DMS53 treated with DMSO at 0.1 percent for 48 hours (cell line): ENCODE results near the gene SNX21.
"Not testable (repeated sequence)": the region's sequence is repeated elsewhere in the genome, so short reads cannot be mapped to it uniquely, and the experiment has no call there.

Experiments
- DNase-seq: peaks from one replicate; lab custom pipeline; 2025; ENCODE audit not compliant: unreplicated experiment; lab: John Stamatoyannopoulos, UW

Gene SNX21

DNA sequence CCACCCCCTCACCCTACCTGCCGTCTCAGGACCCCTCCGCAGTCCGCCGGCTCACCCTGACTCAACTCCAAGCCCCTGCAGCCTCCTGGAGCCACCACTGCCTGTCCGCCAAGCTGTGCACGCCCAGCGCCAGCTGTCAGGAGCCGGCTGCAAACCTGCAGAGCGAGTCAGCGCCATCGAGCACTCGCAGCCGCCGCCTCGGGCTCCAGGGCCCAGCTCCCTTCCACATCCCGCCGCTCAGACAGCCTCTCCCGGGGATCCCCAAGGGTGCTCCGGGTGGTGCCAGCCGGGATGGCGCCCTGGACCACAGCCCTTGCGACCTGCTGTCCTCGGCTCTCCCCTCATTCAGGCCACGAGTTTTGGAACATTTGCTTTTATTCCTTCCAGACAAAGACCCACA, 10.7 kb upstream of the SNX21 start:
- peak; percentile 45 for DNase-seq

- peak; percentile 85 for DNase-seq
Measured at GRCh38 chr20:45823949-45824835, 9.4 kb upstream of the SNX21 start.

GRCh38 chr20:45826381-45827019, 7.1 kb upstream of the SNX21 start:
- no peak for DNase-seq

GRCh38 chr20:45827030-45827652, 6.5 kb upstream of the SNX21 start, which contains the start of gene TNNC2:
Gene TNNC2 (minus strand): TSS chr20:45827312. CDS start chr20:45827248, 64 bp downstream.
- no peak for DNase-seq

DNA sequence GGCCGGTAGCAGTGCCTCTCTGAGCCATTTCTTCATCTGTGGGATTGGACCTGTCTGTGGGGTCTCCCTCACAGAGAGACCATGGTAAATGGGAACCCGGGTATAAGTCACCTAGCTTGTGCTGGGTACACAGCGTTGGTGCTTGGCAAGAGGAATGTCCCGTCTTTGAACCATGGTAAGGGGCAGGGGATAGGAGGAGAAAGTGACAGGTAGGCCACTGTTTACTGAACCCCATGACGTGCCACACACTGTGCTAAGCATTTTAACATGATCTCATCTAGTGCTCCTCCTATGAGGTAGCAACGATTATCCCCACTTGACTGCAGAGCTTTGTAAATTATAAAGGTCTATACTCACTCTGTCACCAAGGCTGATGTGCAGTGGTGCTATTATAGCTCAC, 5.9 kb upstream of the SNX21 start:
- DNase-seq = no peak

- DNase-seq = no peak
Measured at GRCh38 chr20:45828589-45828988, 5.0 kb upstream of the SNX21 start.

DNA sequence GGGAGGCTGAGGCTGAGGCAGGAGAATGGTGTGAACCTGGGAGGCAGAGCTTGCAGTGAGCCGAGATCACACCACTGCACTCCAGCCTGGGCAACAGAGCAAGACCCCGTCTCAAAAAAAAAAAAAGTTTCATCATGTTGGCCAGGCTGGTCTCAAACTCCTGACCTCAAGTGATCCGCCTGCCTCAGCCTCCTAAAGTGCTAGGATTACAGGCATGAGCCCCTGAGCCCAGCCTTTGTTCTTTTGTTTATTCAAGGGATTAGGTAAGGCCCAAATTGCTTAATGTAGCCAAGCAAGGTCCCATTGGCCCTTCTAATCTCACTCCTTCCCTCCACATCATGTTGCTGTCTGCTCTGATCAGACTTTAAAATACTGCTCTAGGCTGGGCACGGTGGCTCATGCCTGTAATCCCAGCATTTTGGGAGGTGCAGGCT, 3.9 kb upstream of the SNX21 start:
- DNase-seq = not testable (repeated sequence)

DNA sequence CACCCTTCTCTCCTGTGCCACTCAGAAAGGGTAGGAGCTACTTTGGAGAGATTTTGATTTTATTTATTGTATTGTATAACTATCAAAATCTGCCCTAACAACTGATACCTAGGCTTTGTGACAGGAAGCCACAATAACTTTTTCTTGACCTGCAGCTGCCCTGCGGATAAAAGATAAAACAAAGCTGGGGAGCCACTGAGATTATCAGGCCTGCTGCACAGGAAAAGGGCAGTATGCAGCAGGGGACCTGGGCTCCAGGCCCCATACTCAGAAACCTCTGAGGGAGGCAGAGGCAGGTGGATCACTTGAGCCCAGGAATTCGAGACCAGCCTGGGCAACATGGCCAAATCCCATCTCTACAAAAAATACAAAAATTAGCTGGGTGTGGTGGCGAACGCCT, 980 bp upstream of the SNX21 start:
- no peak for DNase-seq

DNA sequence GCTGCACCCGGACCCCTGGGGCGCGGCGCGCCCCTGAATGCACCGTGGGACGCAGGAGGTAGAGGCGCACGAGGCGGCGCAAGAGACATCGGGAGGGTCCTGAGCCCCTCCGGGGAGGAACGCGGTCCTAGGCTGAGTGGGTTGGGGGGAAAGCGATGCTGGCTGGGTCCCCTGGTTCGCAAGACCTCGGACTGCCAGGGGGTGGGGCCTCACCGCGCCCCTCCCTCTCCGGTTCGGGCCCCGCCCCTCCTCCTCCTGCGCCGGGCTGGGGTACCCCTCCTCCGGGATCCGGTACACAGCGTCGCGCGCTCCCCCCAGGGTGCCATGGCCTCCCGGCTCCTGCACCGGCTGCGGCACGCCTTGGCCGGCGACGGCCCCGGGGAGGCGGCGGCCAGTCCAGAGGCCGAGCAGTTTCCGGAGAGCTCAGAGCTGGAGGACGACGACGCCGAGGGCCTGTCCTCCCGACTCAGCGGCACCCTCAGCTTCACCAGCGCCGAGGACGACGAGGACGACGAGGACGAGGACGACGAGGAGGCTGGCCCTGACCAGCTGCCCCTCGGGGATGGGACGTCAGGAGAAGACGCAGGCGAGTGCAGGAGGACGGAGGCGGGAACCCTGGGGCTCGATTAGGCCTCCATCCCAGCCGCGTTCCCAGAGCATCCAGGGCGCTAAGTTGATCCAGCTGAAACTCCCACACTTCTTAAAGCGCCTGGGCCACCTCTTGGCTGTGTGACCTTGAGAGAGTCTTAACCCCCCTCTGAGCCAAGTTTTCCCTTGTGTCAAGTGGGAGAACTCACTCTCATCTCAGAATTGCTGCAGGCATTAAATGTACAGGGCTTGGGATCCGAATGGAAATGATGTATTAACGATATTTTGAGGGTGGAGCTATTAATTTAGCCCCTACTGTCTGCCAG, 541 bp downstream of the SNX21 start:
- peak; percentile 38 for DNase-seq

GRCh38 chr20:45834797-45835161, 1.2 kb downstream of the SNX21 start:
- no peak for DNase-seq

DNA sequence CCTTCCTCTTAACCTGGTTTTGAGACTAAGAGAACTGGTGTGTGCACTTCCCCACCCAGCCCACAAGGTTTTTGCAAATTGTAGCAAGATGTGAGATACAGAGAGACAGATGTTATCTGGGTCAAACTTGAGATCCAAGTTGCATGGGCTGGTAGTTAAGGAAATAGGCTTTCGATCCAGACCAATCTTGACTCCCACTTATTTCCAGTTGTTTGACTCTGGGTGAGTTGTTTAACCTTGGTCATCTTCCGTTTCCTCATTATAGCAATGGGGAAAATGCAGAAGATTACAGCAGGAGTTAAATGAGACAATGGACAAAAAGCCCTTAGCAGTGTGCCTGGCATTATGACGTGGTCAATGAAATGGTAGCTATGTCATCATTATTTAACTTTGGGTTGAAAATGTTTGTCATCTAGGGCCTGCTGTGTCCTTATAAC, 1.7 kb downstream of the SNX21 start:
- no peak for DNase-seq

GRCh38 chr20:45835825-45836224, 2.2 kb downstream of the SNX21 start:
- DNase-seq = no peak

- no peak for DNase-seq
Measured at GRCh38 chr20:45836841-45837240, 3.2 kb downstream of the SNX21 start.

DNA sequence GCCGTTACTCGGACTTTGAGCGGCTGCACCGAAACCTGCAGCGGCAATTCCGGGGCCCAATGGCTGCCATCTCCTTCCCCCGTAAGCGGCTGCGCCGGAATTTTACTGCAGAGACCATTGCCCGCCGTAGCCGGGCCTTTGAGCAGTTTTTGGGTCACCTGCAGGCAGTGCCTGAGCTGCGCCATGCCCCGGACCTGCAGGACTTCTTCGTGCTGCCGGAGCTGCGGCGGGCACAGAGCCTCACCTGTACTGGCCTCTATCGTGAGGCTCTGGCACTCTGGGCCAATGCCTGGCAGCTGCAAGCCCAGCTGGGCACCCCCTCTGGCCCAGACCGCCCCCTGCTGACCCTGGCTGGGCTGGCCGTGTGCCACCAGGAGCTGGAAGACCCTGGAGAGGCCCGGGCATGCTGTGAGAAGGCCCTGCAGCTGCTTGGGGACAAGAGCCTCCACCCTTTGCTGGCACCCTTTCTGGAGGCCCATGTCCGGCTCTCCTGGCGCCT, 7.2 kb downstream of the SNX21 start:
- no peak for DNase-seq

- DNase-seq = no peak
Measured at GRCh38 chr20:45841407-45842129, 8.0 kb downstream of the SNX21 start.

DNA sequence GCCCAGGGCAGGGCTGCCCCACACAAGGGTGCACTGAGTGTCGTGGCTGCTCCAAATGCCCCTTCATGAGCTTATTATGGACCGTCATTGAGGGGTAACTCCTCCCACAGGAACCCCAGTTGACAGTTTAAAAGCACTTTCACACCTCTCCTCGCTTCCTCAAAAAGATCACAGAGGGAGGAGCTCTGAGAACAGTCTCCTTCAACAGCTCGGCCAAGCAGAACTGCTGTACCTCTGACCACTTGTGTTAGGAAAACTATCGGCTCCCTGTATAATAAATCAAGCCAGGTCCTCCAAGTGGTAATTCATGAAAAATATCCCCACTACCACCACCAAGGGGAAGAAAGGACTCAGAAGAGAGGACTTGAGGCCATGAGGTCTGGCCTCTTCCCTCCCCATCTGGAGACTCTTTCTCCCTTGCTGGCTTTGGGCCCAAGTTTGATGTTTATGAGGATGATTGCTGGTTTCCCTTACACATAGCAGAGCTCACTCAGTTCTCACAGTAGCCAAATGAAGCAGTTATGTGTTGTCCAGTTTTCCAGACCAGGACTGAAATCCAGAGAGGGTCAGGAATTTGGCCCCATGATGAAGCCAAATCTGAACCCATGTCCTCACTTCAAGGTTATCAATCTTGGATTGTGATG, 8.7 kb downstream of the SNX21 start:
- DNase-seq = no peak

DNA sequence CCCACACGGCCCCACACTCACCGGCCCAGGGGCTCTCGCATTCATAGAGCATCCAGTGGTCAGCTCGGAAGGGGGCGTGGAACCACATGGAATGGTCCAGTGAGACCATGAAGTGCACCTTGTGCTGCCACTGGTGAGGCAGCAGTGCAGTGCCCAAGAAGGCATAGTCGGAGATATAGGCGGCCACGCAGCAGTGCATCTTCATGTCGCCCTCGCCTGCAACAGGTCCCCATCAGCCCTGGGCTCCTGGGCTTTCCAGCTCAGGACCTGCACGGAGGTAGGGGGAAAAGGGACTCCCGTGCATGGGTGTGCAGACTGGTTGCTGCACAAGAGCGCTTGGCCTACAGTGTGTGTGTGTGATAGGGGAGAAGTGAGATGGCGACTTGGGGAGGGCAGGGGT, 9.9 kb downstream of the SNX21 start:
- DNase-seq = no peak

GRCh38 chr20:45845452-45845851, 11.9 kb downstream of the SNX21 start:
- no peak for DNase-seq

DNA sequence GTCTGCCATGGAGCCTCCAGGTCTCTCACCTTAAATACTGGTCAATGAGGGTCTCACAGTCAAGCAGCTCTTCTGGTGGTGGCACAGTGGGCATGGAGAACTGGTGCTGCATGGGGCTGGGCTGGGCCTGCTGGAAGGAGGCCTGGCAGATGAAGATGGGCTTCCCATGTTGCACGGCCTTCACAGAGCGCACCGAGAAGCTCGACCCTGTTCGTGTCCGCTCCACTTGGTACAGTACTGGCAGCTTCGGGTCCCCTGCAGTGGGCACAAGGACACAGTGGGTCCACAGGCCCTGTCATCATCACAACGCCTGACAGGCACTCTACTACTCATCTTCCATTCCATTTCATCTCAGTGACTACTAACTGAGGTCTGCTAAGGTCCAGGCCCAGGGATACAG, 14.8 kb downstream of the SNX21 start:
- no peak for DNase-seq
